Caki2 (cell line): ENCODE data around the gene RDM1. TPM values are rescaled to one million over a fixed set of nuclear protein-coding genes. Genes with fewer than 3 reads are reported as not detected.
"Not testable (repeated sequence)": the region's sequence is repeated elsewhere in the genome, so short reads cannot be mapped to it uniquely, and the experiment has no call there.

ENCODE experiments used
- DNase-seq: peaks from one replicate; pipeline ENCODE4 v3.0.0-alpha.2; 2015; ENCODE audit warnings: low read depth
- in situ Hi-C: cut with HindIII; loops from 2 replicates; pipeline ENCODE4 v1.10.0; 2016; ENCODE audit warnings: low sequenced_read_pairs, low pct_unique_long_range_greater_than_20kb, mixed read lengths
- total RNA-seq: library from RNA; depleted of rRNA; stranded (reverse); fragments of >200 nt; shearing (Covaris generic); gene quantifications from 2 replicates; pipeline ENCODE4 v1.2.3, GENCODE V29; 2014; ENCODE audit warnings: low replicate concordance

Gene RDM1
- total RNA-seq, 1 experiment from 2014 or later = 12.8 TPM

DNA sequence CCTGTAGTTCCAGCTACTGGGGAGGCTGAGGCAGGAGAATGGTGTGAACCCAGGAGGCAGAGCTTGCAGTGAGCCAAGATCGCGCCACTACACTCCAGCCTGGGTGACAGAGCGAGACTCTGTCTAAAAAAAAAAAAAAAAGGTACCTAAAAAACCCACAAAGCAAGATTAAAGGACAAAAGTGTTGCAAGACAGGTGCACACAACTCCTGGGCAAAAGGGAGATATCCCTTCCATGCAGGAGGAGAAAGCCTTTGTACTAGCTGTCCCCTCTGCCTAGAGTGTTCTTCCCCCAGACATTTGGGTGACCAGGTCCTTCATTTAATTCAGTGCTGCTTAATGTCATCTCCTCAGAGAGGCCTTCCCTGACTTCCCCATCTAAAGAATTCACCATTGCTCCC, 7.9 kb upstream of the RDM1 start:
- DNase-seq, in situ Hi-C loops: not testable (repeated sequence)

- DNase-seq = no peak
- in situ Hi-C loops = no loop called here
These were observed 5.5 kb upstream of the RDM1 start for GRCh38 chr17:35936063-35936462.

- no peak for DNase-seq
- in situ Hi-C loops = no loop called here
These were observed 4.2 kb upstream of the RDM1 start for GRCh38 chr17:35934760-35935159.

- in situ Hi-C loops = no loop called here
These were observed 2.0 kb upstream of the RDM1 start for GRCh38 chr17:35932586-35932985.

DNA sequence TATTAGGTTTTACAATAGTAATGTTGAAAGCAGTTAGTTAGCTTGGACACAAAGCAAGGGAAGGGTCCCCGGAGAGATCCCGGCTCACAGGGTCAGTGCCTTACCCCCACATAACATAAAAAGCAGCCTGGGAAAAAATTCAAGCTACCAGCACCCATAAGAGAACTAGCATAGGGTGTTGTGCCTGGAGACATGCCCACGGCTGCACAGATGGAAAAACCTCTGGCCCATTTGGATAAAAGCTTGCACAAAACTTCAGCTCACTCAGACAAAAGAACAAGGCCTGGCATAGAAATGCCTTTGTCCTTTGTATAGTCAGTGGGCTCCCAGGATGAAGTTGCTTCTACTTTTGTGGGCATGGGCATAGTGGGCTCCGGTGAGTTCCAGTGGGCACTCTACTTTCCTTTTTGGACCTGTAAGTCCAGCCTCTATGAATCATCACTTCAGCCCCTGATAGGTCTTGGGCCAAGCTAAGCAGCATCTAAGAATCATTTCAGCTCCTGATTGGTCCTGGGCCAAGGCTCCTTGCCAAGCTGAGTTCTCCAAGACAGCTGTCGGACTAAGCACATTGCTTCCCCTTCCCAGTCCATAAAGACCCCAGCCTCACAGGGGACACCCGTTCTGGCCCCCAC, 1.3 kb upstream of the RDM1 start:
- no peak for DNase-seq
- in situ Hi-C loops = no loop called here

More at GRCh38 chr17:35932586-35932985, 2.0 kb upstream of the RDM1 start:
- no peak for DNase-seq

GRCh38 chr17:35927714-35928113, 2.9 kb downstream of the RDM1 start:
- in situ Hi-C loops = no loop called here
- DNase-seq = no peak

DNA sequence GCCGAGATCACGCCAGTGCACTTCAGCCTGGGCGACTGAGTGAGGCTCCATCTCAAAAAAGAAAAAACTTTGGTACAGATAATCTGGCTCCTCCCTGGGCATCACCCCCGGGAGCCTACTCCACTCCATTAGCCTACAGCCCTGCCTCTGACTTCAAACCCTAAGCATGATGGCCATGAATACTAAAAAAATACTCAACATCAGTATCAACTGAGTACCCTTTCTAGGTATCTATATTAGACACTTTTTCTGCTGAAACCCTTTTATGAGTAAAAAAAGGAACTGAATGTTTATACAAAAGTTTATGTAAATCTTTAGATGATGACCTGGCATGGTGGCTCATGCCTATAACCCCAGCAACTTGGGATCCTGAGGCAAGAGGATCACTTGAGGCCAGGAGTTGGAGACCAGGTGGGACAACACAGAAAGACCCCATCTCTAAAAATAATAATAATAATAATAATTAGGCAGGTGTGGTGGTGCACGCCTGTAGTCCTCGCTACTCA, 6.9 kb downstream of the RDM1 start:
- no peak for DNase-seq
- in situ Hi-C loops = no loop called here

DNA sequence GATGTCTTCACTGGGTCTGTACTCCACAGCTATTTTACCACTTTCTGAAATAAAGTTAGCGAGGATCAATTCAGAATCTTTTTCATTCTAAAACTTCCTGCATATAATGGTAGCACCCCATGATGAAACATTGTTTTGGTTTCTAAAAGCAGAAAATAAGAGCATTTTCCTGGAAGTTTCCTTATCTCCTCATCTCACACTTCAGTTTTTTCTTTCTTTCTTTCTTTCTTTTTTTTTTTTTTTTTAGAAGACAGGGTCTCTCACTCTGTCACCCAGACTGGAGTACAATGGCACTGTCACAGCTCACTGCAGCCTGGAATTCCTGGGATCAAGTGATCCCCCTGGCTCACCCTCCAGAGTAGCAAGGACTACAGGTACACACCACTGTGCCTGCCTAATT, 10.3 kb downstream of the RDM1 start:
- no peak for DNase-seq
- in situ Hi-C loops = no loop called here

- in situ Hi-C loops = no loop called here
- DNase-seq = no peak
These were observed 11.9 kb downstream of the RDM1 start for GRCh38 chr17:35918665-35919064.

- in situ Hi-C loops = no loop called here
These were observed 12.9 kb downstream of the RDM1 start for GRCh38 chr17:35917519-35918213.

GRCh38 chr17:35915153-35915964, 15.2 kb downstream of the RDM1 start:
- in situ Hi-C loops = no loop called here

More at GRCh38 chr17:35917519-35918213, 12.9 kb downstream of the RDM1 start:
- DNase-seq = no peak

DNA sequence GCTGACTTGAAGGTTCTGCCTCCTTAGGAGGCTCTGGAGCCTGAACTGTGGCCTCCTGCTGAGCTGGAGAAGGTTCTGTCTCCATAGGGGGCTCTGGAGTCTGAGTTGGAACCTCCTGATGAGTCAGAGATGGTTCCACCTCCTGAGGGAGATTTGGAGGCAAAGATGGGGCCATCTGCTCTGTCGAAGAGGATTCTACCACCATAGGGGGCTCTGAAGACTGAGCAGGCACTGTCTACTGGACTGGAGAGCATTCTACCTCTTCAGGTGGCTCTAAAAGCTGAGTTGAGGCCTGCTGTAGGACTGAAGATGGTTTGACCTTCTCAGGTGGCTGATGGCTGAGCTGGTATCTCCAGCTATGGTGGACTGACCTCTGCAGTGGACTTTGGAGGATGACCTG, 16.2 kb downstream of the RDM1 start:
- no peak for DNase-seq
- in situ Hi-C loops = no loop called here

More at GRCh38 chr17:35915153-35915964, 15.2 kb downstream of the RDM1 start:
- DNase-seq = no peak

DNA sequence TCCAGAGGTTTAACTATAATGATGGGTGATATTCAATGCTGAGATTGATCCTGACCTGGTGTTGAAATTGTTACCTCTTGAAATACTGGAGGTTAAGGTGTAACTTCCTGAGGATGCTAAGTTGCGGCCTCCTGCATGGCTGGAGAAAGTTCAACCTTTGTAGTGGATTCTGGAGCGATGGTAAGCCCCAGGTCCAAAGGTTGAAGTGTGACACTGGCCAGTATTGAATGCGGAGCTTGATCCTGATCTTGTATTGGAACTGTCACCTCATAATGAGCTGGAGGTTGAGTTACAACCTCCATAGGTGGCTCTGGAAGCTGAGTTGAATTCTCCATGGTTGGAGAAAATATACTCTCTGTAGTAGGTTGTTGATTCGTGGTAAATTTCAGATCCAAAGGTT, 17.0 kb downstream of the RDM1 start:
- in situ Hi-C loops = no loop called here
- no peak for DNase-seq

DNA sequence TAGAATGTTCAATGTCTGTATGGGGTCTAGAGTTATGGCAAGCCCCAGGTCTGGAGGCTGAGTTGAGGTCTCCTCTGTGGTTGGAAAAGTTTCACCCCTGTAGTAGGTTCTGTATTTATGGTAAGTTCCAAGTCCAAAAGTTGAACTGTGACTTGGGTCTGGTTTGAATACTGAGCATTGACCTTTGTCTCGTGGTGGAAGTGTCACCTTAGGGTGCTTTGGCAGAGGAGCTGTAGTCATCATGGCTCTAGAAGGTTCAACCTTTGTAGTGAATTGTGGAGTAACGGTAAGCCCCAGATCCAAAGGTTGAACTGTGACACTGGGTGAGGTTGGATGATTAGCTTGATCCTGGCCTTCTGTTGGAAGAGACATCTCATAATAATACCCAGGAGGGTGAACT, 17.6 kb downstream of the RDM1 start:
- DNase-seq = no peak
- in situ Hi-C loops = no loop called here

DNA sequence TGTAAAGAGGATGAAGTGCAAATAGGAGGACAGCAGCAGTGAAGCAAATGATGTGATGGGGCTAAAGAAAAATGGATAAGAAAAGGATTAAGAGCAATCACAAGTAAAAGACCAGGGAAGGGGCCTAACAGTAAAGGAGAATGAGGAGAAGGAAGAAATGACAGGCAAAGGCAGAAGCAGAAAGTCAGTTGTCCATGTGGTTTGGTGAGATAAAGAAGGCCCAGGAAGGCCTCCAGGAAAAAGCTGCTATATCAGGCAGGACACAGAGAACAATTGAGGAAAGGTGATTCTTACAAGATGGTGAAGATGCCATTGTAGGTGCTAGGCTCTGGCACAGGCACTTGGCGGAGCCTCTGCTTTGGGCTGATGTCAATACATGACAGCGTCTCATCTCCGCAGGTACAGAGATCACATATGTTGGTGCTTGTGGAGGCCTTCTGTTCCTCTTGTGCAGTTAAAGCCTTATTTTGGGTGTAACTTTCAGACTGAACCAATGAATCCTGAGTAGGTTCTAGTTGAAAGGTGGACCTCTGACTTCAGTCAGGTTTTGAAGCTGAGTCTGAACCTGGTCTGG, 18.1 kb downstream of the RDM1 start:
- DNase-seq = no peak
- in situ Hi-C loops = no loop called here

DNA sequence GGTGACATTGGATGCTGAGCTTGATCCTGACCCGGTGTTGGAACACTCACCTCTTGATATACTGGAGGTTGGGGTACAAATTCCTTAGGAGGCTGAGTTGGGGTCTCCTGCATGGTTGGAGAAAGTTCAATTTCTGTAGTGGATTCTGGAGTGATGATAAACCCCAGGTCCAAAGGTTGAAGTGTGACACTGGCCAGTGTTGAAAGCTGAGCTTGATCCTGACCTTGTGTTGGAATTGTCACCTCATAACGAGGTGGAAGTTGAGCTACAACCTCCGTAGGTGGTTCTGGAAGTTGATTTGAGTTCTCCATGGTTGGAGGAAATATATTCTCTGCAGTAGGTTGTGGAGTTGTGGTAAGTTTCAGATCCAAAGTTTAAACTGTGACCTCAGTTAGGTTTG, 21.2 kb downstream of the RDM1 start:
- DNase-seq = no peak
- in situ Hi-C loops = no loop called here

GRCh38 chr17:35907691-35908090, 22.9 kb downstream of the RDM1 start:
- in situ Hi-C loops = no loop called here
- no peak for DNase-seq

GRCh38 chr17:35906926-35907637, 23.5 kb downstream of the RDM1 start:
- in situ Hi-C loops = no loop called here
- no peak for DNase-seq
